ENCODE results near the gene EBLN2. TPM values are rescaled to one million over a fixed set of nuclear protein-coding genes. Genes with fewer than 3 reads are reported as not detected.

The EBLN2 gene
- polyA plus RNA-seq, 10 donors, result 1.3 to 6.5 (median 2.1) TPM

DNA sequence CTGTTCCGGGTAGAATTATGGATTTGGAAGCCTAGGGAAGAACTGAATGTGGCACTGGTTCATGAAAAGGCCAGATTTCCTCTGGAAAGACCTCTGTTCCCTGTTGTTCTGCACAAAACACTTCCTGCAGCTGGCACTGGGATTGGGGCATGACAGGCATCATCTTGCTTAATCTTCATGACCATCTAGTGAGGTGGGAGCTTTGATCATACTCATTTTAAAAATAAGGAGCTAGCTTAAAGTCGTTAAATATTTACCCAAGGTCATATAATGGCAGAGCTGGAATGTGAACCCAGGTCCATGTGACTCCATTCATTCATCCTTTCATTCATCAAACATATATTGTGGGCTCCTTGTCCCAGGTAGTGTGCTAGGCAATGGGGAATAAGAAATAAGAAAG is 40.4 kb downstream of the EBLN2 start:
- DNase-seq, result no peak

DNA sequence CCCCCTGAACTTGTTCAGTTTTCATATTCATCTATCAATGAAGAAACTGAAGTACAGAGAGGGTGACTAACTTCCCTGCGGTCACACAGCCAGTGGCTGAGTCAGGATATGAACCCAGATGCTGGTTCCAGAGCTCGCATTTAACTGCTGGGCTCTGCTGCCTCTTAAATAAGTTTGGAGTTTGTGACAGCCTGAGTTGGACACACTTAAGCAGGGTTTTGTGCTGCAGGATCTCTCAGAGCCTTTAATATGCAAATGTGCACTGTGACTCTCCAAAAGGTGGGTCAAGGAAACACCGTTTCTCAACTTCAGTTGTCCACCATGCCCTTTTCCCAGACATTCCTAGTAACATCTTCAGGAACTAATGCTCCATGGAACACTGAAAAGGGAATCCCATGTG is 45.8 kb downstream of the EBLN2 start:
- no peak for DNase-seq

DNA sequence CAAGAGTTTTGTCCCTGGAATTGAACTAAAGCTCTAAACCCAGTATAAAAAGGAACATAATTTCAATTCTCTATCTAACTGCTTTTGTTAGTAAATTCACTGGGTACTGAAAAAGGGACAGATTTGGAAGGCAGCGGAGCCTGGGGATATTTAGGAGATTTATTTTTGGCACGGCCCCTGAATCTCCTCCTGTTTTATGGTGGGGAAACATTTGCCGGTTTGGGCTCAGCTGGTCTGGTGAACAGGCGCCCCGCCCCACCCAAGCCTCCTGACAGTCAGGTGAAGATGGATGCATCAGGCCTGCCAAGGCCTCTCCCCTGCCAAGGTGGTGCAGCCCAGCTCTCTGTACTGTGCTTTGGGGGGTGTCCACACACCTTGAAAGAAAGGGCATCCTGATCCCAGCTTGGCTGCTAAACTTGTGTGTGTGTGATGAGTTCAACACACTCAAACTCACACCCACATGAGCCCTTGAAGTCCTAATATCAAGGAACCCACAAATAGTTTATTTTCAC is 46.3 kb downstream of the EBLN2 start:
- DNase-seq, result peak in 2 of 3 donors; percentile 9 to 33

DNA sequence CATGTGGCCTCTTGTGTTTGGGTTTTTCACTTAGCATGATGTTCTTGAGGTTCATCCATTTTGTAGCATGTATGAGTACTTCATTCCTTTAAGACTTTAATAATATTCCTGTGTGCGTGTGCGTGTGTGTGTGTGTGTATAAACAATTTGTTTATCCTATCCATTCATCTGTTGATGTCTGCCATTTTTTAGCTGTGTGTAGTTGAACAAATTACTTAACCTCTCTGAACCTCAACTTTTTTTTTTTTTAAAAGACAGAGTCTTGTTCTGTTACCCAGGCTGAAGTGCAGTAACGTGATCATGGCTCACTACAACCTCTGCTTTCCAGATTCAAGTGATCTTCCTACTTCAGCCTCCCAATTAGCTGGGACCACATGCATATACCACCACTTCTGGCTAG is 47.3 kb downstream of the EBLN2 start:
- no peak for DNase-seq

DNA sequence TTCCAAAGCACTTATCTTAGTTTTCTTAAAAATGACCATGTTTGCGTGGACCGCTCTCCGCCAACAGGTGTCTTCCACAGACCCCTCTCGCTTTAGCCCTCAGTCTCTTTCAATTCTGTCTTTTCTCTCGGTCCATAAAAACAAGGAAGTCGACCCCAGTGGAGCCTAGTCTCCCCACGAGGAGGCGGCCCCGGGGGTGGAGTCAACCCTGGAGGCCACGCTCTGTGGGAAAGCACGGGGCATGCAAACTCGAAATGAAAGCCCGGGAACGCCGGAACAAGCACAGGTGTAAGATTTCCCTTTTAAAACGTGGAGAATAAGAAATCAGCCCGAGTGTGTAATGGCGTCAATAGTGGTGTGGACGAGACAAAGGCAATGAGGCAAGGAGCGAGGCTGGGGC is 49.1 kb downstream of the EBLN2 start:
- no peak for DNase-seq

Other genes with a start within 250 kb of the EBLN2 start
- gene SHQ1, start 213.2 kb upstream of the EBLN2 start, polyA plus RNA-seq (ENCODE audit: insufficient read length in 10 of 10), result 10 to 100 TPM; 10.7 to 16.9 (median 13.3) TPM
- gene GXYLT2, start 173.6 kb upstream of the EBLN2 start, polyA plus RNA-seq (ENCODE audit: insufficient read length in 10 of 10), result 10 to 100 TPM; 24.4 to 43.6 (median 34.2) TPM
- gene PPP4R2, start 64.8 kb upstream of the EBLN2 start, polyA plus RNA-seq (ENCODE audit: insufficient read length in 10 of 10), result 10 to 100 TPM; 50.2 to 78.2 (median 60.1) TPM

Measured in muscle of back (tissue), 11 donors.